Liver (tissue), 9 donors: ENCODE measurements around the gene CD7. TPM values are rescaled to one million over a fixed set of nuclear protein-coding genes. Genes with fewer than 3 reads are reported as not detected.
A peak's percentile ranks its signal among the peaks of the same experiment; 100 is the strongest.

Source experiments
- DNase-seq: peaks from one replicate; pipeline ENCODE4 v3.0.0-alpha.2; 2017; ENCODE audit warnings: low spot score
- H3K27ac ChIP-seq, 2 donors: one replicate each; pipeline ENCODE4 v1.7.0; 2013; ENCODE audit warnings: inconsistent platforms in 2 of 2, low read length in 2 of 2, control low read depth in 1 of 2, low read depth in 1 of 2, mild to moderate bottlenecking in 1 of 2
- H3K27me3 ChIP-seq, 4 donors: one replicate each; pipeline versions ENCODE4 v1.6.1 to v1.7.0; 2013; ENCODE audit warnings: low read length in 3 of 4, inconsistent platforms in 1 of 4, mild to moderate bottlenecking in 1 of 4, moderate library complexity in 1 of 4; ENCODE audit not compliant: control insufficient read depth in 4 of 4, insufficient read depth in 4 of 4
- H3K36me3 ChIP-seq, 4 donors: one replicate each; pipeline versions ENCODE4 v1.6.1 to v1.7.0; 2013; ENCODE audit warnings: low read length in 3 of 4, mild to moderate bottlenecking in 3 of 4, low read depth in 1 of 4, moderate library complexity in 1 of 4; ENCODE audit not compliant: control insufficient read depth in 4 of 4, insufficient read depth in 3 of 4
- H3K4me1 ChIP-seq, 4 donors: one replicate each; pipeline versions ENCODE4 v1.6.1 to v1.7.0; 2013; ENCODE audit warnings: low read length in 3 of 4, mild to moderate bottlenecking in 3 of 4, moderate library complexity in 1 of 4; ENCODE audit not compliant: control insufficient read depth in 4 of 4, insufficient read depth in 4 of 4
- H3K4me3 ChIP-seq, 3 donors: one replicate each; pipeline versions ENCODE4 v1.6.1 to v1.7.0; 2013; ENCODE audit warnings: low read length in 3 of 3, control low read depth in 1 of 3, low read depth in 1 of 3, mild to moderate bottlenecking in 1 of 3
- H3K9ac ChIP-seq, 2 donors: one replicate each; pipeline ENCODE4 v1.7.0; 2013; ENCODE audit warnings: low read length in 2 of 2, mild to moderate bottlenecking in 2 of 2, moderate library complexity in 2 of 2, control low read depth in 1 of 2, low read depth in 1 of 2
- H3K9me3 ChIP-seq, 4 donors: one replicate each; pipeline versions ENCODE4 v1.6.1 to v1.7.0; 2013; ENCODE audit warnings: low read length in 3 of 4; ENCODE audit not compliant: control insufficient read depth in 4 of 4
- EGR1 ChIP-seq, 2 donors: IDR thresholded peaks; 2 replicates each; pipeline ENCODE4 v1.6.1; 2016 to 2018; ENCODE audit warnings: antibody characterized with exemption in 2 of 2, low read depth in 2 of 2
- FOXA1 ChIP-seq: IDR thresholded peaks from 2 replicates; pipeline ENCODE4 v1.6.1; 2016; ENCODE audit warnings: antibody characterized with exemption
- FOXA2 ChIP-seq: IDR thresholded peaks from 2 replicates; pipeline ENCODE4 v1.6.1; 2016; ENCODE audit warnings: antibody characterized with exemption
- GABPA ChIP-seq, 2 donors: IDR thresholded peaks in 1 of 2; conservative IDR thresholded peaks in 1 of 2; 2 replicates each; pipeline ENCODE4 v1.6.1; 2016; ENCODE audit warnings: antibody characterized with exemption in 2 of 2, mild to moderate bottlenecking in 1 of 2, moderate library complexity in 1 of 2
- HNF4A ChIP-seq, 2 donors: conservative IDR thresholded peaks; 2 replicates each; pipeline ENCODE4 v1.6.1; 2016; ENCODE audit warnings: antibody characterized with exemption in 2 of 2, mild to moderate bottlenecking in 2 of 2
- HNF4G ChIP-seq: IDR thresholded peaks from 2 replicates; pipeline ENCODE4 v1.6.1; 2016; ENCODE audit warnings: antibody characterized with exemption
- JUND ChIP-seq, 2 donors: IDR thresholded peaks; 2 replicates each; pipeline ENCODE4 v1.6.1; 2016; ENCODE audit warnings: antibody characterized with exemption in 2 of 2
- NR2F2 ChIP-seq: IDR thresholded peaks from 2 replicates; pipeline ENCODE4 v1.6.1; 2016; ENCODE audit warnings: antibody characterized with exemption
- RAD21 ChIP-seq, 2 donors: IDR thresholded peaks; 2 replicates each; pipeline ENCODE4 v1.6.1; 2016; ENCODE audit warnings: antibody characterized with exemption in 2 of 2, mild to moderate bottlenecking in 2 of 2
- RXRA ChIP-seq, 2 donors: IDR thresholded peaks; 2 replicates each; pipeline ENCODE4 v1.6.1; 2017 to 2018; ENCODE audit warnings: antibody characterized with exemption in 2 of 2, mild to moderate bottlenecking in 1 of 2
- SP1 ChIP-seq: IDR thresholded peaks from 2 replicates; pipeline ENCODE4 v1.6.1; 2018; ENCODE audit warnings: antibody characterized with exemption, mild to moderate bottlenecking
- TAF1 ChIP-seq: conservative IDR thresholded peaks from 2 replicates; pipeline ENCODE4 v1.6.1; 2016; ENCODE audit warnings: antibody characterized with exemption, mild to moderate bottlenecking
- WGBS: extraction: QIAGEN DNeasy Blood & Tissue Kit; methylation state at CpG from one replicate; pipeline ENCODE4 v1.1.7; 2013; 5-methylcytosine and 5-hydroxymethylcytosine counted together
- polyA plus RNA-seq, 2 donors: library from polyadenylated mRNA; stranded (reverse) in 1 of 2; unstranded in 1 of 2; fragments of 200-250 nt in 1 of 2; fragments of >200 nt in 1 of 2; fragmentation: Nextera tagmentation in 1 of 2; extraction: Ambion mirVana in 1 of 2; gene quantifications; one replicate each; pipeline versions ENCODE4 v1.2.1 to v1.2.3, GENCODE V29; 2013 to 2015
- total RNA-seq, 2 donors: library from RNA; depleted of rRNA; stranded (reverse); fragments of >200 nt; gene quantifications; one replicate each; pipeline ENCODE4 v1.2.3, GENCODE V29; 2014
- TF ChIP-seq, protein P1 (sequence below): IDR thresholded peaks from 2 replicates; pipeline ENCODE4 v1.6.1; 2016; ENCODE audit warnings: antibody characterized with exemption
- TF ChIP-seq, protein P2 (sequence below): IDR thresholded peaks from 2 replicates; pipeline ENCODE4 v1.6.1; 2016; ENCODE audit warnings: antibody characterized with exemption
- TF ChIP-seq, protein P3 (sequence below): IDR thresholded peaks from 2 replicates; pipeline ENCODE4 v1.6.1; 2016; ENCODE audit warnings: antibody characterized with exemption
- TF ChIP-seq, protein P4 (sequence below): fragments of 150-350 bp; IDR thresholded peaks from 2 replicates; pipeline ENCODE4 v1.5.1; 2017; ENCODE audit warnings: improper control_type of control experiment, low read depth, low read length; ENCODE audit not compliant: missing input control
- TF ChIP-seq, protein P5 (sequence below): IDR thresholded peaks from 2 replicates; pipeline ENCODE4 v1.6.1; 2016; ENCODE audit warnings: antibody characterized with exemption, mild to moderate bottlenecking
- donor health status: healthy.
- donor health status: healthy.
- donor health status: healthy.
- donor health status: healthy.
- donor health status: healthy.

CD7 gene
- total and polyA plus RNA-seq, 4 donors, result 1.0 to 1.5 (median 1.4) TPM

DNA sequence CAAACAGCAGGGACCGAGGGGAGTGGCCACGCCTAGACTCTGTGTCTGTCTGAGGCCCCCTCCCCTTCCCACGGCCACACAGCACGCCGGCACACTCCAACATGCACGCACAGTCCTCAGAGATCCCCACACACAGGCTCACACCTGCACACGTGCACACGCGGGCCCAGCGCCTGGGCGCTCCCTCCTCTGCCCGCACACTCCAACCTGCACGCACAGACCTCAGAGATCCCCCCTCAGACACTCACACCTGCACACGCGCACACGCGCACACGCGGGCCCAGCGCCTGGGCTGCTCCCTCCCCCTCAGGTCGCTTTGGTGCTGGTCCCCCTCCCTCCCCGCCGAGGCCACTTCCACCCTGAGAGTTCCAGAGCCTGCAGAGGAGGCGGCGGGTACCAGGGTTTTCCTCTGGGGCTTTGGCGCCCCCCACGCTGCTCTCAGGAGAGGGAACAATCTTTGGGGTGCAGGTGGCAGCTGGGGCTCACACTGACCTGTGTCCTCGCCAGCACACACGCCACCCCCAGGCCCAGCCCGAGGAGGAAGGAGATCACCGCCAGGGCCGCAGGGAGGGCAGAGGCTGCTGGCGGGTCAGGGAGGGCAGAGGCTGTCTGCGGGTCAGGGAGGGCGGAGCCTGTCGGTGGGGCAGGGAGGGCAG is 1.6 kb downstream of the CD7 start:
- peak overlapping the region in 1 of 3 donors; percentile 2 for H3K4me3 ChIP-seq
- no peak overlapping the region for H3K9ac ChIP-seq
- no peaks in the 10 kb centered on the region for H3K9me3 ChIP-seq
- no peak for DNase-seq
- peaks cover 3 to 13% (median 6%) of the 10 kb centered on the region in 4 donors for H3K4me1 ChIP-seq
- H3K27ac ChIP-seq, result no peak overlapping the region
- WGBS, result 41% methylated on average over 36 of the region's 36 CpGs
- TF ChIP-seq RXRA (IDR thresholded peaks at IDR 0.05) (peak in 1 of 2 donors; percentile 30), EGR1 (IDR thresholded peaks at IDR 0.05; ENCODE audit: low read depth in 2 of 2) (no peak), JUND (IDR thresholded peaks at IDR 0.05) (no peak), FOXA1 (no peak)
- TF ChIP-seq, protein P1, sequence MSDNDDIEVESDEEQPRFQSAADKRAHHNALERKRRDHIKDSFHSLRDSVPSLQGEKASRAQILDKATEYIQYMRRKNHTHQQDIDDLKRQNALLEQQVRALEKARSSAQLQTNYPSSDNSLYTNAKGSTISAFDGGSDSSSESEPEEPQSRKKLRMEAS, result no peak
- TF ChIP-seq, protein P2, sequence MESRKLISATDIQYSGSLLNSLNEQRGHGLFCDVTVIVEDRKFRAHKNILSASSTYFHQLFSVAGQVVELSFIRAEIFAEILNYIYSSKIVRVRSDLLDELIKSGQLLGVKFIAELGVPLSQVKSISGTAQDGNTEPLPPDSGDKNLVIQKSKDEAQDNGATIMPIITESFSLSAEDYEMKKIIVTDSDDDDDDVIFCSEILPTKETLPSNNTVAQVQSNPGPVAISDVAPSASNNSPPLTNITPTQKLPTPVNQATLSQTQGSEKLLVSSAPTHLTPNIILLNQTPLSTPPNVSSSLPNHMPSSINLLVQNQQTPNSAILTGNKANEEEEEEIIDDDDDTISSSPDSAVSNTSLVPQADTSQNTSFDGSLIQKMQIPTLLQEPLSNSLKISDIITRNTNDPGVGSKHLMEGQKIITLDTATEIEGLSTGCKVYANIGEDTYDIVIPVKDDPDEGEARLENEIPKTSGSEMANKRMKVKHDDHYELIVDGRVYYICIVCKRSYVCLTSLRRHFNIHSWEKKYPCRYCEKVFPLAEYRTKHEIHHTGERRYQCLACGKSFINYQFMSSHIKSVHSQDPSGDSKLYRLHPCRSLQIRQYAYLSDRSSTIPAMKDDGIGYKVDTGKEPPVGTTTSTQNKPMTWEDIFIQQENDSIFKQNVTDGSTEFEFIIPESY, result no peak
- no peaks in the 10 kb centered on the region for H3K36me3 ChIP-seq
- H3K27me3 ChIP-seq, result no peaks in the 10 kb centered on the region

DNA sequence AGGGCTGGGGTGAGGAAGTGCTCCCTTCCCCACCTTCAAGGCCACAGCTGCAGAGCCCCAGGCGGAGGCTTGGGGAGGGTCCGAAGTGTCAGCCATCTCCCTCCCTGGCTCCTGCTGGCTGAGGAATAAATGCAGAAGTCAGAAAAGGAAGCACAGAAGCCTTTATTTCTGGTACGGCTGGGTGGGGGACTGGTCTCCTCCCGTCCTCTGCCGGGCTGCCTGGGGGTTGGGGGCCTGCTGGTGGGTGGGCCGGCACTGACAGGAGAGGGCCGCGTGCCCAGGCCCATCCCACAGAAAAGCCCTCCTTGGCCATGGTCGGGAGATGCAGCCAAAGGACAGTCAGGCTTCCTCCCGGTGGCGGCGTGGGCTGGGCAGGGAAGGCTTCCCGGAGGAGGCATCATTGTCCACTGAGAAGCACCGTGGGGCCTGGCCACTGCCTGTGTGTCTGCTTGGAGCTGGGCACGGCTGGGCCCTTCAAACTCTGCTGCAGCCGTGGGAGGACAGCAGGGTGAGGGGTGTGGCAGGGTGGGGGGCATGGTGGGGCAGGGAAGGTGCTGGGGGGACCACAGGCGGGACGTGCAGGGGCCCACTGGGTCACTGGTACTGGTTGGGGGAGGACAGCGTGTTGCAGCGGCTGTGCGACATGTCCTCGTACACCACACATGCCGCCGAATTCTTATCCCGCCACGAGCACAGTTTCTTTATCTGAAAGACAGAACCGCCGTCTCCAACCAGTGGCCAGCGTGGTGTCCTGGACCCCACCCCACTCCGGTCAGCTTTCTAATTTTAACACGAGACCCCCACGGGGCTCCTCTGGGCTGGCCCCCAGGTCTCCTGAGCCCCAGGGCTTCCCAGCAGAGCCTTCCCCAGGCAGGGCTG is 2.4 kb downstream of the CD7 start:
- no peak overlapping the region for H3K27ac ChIP-seq
- no peaks in the 10 kb centered on the region for H3K36me3 ChIP-seq
- H3K9ac ChIP-seq, result no peak overlapping the region
- no peaks in the 10 kb centered on the region for H3K27me3 ChIP-seq
- H3K4me3 ChIP-seq, result no peak overlapping the region
- DNase-seq, result no peak
- 72% methylated on average over 32 of the region's 32 CpGs for WGBS
- TF ChIP-seq, protein P3, sequence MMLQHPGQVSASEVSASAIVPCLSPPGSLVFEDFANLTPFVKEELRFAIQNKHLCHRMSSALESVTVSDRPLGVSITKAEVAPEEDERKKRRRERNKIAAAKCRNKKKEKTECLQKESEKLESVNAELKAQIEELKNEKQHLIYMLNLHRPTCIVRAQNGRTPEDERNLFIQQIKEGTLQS, result no peak
- TF ChIP-seq RAD21 (IDR thresholded peaks at IDR 0.05), result no peak
- no peak for TF ChIP-seq GABPA (IDR thresholded peaks at IDR 0.05 in 1 of 2, conservative IDR thresholded peaks at IDR 0.05 in 1 of 2)
- no peak for TF ChIP-seq HNF4G
- TF ChIP-seq, protein P4, sequence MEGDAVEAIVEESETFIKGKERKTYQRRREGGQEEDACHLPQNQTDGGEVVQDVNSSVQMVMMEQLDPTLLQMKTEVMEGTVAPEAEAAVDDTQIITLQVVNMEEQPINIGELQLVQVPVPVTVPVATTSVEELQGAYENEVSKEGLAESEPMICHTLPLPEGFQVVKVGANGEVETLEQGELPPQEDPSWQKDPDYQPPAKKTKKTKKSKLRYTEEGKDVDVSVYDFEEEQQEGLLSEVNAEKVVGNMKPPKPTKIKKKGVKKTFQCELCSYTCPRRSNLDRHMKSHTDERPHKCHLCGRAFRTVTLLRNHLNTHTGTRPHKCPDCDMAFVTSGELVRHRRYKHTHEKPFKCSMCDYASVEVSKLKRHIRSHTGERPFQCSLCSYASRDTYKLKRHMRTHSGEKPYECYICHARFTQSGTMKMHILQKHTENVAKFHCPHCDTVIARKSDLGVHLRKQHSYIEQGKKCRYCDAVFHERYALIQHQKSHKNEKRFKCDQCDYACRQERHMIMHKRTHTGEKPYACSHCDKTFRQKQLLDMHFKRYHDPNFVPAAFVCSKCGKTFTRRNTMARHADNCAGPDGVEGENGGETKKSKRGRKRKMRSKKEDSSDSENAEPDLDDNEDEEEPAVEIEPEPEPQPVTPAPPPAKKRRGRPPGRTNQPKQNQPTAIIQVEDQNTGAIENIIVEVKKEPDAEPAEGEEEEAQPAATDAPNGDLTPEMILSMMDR, result no peak
- TF ChIP-seq, protein P5, sequence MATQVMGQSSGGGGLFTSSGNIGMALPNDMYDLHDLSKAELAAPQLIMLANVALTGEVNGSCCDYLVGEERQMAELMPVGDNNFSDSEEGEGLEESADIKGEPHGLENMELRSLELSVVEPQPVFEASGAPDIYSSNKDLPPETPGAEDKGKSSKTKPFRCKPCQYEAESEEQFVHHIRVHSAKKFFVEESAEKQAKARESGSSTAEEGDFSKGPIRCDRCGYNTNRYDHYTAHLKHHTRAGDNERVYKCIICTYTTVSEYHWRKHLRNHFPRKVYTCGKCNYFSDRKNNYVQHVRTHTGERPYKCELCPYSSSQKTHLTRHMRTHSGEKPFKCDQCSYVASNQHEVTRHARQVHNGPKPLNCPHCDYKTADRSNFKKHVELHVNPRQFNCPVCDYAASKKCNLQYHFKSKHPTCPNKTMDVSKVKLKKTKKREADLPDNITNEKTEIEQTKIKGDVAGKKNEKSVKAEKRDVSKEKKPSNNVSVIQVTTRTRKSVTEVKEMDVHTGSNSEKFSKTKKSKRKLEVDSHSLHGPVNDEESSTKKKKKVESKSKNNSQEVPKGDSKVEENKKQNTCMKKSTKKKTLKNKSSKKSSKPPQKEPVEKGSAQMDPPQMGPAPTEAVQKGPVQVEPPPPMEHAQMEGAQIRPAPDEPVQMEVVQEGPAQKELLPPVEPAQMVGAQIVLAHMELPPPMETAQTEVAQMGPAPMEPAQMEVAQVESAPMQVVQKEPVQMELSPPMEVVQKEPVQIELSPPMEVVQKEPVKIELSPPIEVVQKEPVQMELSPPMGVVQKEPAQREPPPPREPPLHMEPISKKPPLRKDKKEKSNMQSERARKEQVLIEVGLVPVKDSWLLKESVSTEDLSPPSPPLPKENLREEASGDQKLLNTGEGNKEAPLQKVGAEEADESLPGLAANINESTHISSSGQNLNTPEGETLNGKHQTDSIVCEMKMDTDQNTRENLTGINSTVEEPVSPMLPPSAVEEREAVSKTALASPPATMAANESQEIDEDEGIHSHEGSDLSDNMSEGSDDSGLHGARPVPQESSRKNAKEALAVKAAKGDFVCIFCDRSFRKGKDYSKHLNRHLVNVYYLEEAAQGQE, result no peak
- no peak for TF ChIP-seq FOXA1
- TF ChIP-seq RXRA (IDR thresholded peaks at IDR 0.05), result no peak
- TF ChIP-seq FOXA2, result no peak
- TF ChIP-seq, protein P1, result no peak
- no peak for TF ChIP-seq HNF4A (conservative IDR thresholded peaks at IDR 0.05)
- no peak for TF ChIP-seq TAF1
- no peak for TF ChIP-seq NR2F2
- no peak for TF ChIP-seq SP1
- TF ChIP-seq, protein P2, result no peak
- H3K9me3 ChIP-seq, result no peaks in the 10 kb centered on the region
- peaks cover 4 to 18% (median 7%) of the 10 kb centered on the region in 4 donors for H3K4me1 ChIP-seq
